A673 (cell line): ENCODE data around the gene EEF2KMT.

Source experiments
- CTCF ChIP-seq: fragments of 300-800, 200-600 bp; sonication (generic); conservative IDR thresholded peaks from 2 replicates; pipeline ENCODE4 v1.5.1; 2017; ENCODE audit warnings: low read depth, mild to moderate bottlenecking, antibody characterized with exemption, low read length, moderate library complexity, mixed read lengths
- EZH2 ChIP-seq: fragments of 200-600 bp; sonication (generic); IDR thresholded peaks from 2 replicates; pipeline ENCODE4 v1.6.1; 2017; ENCODE audit warnings: borderline replicate concordance, low read depth, mild to moderate bottlenecking, mixed read lengths, antibody characterized with exemption, low read length; ENCODE audit not compliant: poor library complexity, severe bottlenecking

- TF ChIP-seq CTCF (no peak), EZH2 (no peak)
Measured at GRCh38 chr16:5070431-5071186, 27.0 kb downstream of the EEF2KMT start.
